K562 (cell line): ENCODE measurements around the gene FASN. TPM values are rescaled to one million over a fixed set of nuclear protein-coding genes. Genes with fewer than 3 reads are reported as not detected.

Experiments used
- ATAC-seq: fragments of 200-7000 bp; cut with Tn5 transposase; 3 replicates; pipeline ENCODE4 v1.9.1; 2020; ENCODE audit warnings: moderate library complexity
- BruUV-seq: library from RNA; stranded (reverse); fragments of 400-500 nt; replicated peaks from 2 replicates; lab custom pipeline; 2021; lab: Mats Ljungman, UMichigan
- CTCF ChIA-PET: fragments of 300-600 bp; formaldehyde crosslinking; extraction: SDS; loops from one replicate; lab custom pipeline; 2021; ENCODE audit warnings: low intra/inter-chr PET ratio; lab: Yijun Ruan, JAX
- POLR2A ChIA-PET: fragments of 300-600, 350-650 bp; sonication (Branson Sonifier 250); formaldehyde crosslinking; extraction: SDS; loops from one replicate; lab custom pipeline; 2021; ENCODE audit warnings: antibody characterized with exemption, inconsistent platforms; lab: Yijun Ruan, JAX
- DNase-seq, 4 experiments: peaks; one replicate each; pipeline versions ENCODE4 v3.0.0 to v3.0.0-alpha.2; 2011 to 2018; ENCODE audit warnings: low spot score in 3 of 4, mixed read lengths in 3 of 4; ENCODE audit errors: extremely low read depth in 1 of 4
- FAIRE-seq: peaks from 2 replicates; lab custom pipeline; 2011; peaks lifted over from hg19 to GRCh38; lab: Jason Lieb, UNC
- H2AFZ ChIP-seq: 2 replicates; pipeline ENCODE4 v1.6.0; 2011; ENCODE audit warnings: low read depth, low read length, control low read depth, inconsistent platforms
- H3K27ac ChIP-seq: fragments of 200-600 bp; 3 replicates; pipeline ENCODE4 v1.8.0; 2011; ENCODE audit warnings: low read depth, mild to moderate bottlenecking, control low read depth, inconsistent platforms, low read length, moderate library complexity, mixed read lengths; ENCODE audit errors: extremely low read depth
- H3K27me3 ChIP-seq, 2 experiments: fragments of 300-600 bp in 1 of 2; 2 replicates in 1 of 2; 3 replicates in 1 of 2; pipeline versions ENCODE4 v1.6.0 to v1.8.0; 2011; ENCODE audit warnings: inconsistent platforms in 2 of 2, low read length in 2 of 2, mild to moderate bottlenecking in 1 of 2, mixed read lengths in 1 of 2, moderate library complexity in 1 of 2; ENCODE audit not compliant: control insufficient read depth in 2 of 2, insufficient read depth in 2 of 2
- H3K36me3 ChIP-seq: fragments of 300-600 bp; 3 replicates; pipeline ENCODE4 v1.8.0; 2011; ENCODE audit warnings: mild to moderate bottlenecking, low read length, inconsistent platforms; ENCODE audit not compliant: control insufficient read depth, insufficient read depth
- H3K4me1 ChIP-seq, 2 experiments: fragments of 200-600 bp in 1 of 2; replicated peaks in 1 of 2; 2 replicates in 1 of 2; 3 replicates in 1 of 2; pipeline versions ENCODE4 v1.5.1 to v1.8.0; 2011; ENCODE audit warnings: inconsistent platforms in 2 of 2, low read length in 2 of 2, mild to moderate bottlenecking in 1 of 2, mixed read lengths in 1 of 2, moderate library complexity in 1 of 2; ENCODE audit not compliant: control insufficient read depth in 2 of 2, insufficient read depth in 2 of 2
- H3K4me2 ChIP-seq: 2 replicates; pipeline ENCODE4 v1.6.1; 2011; ENCODE audit warnings: low read length, control low read depth, inconsistent platforms, mixed read lengths; ENCODE audit not compliant: insufficient read depth
- H3K4me3 ChIP-seq: fragments of 200-600 bp; sonication (generic), shearing (Covaris generic); 2 replicates; pipeline ENCODE4 v1.5.1; 2016; ENCODE audit warnings: control low read depth, inconsistent platforms
- H3K79me2 ChIP-seq: fragments of 200-600 bp; 3 replicates; pipeline ENCODE4 v1.8.0; 2011; ENCODE audit warnings: low read length, inconsistent platforms; ENCODE audit not compliant: control insufficient read depth, insufficient read depth
- H3K9ac ChIP-seq, 2 experiments: 2 replicates each; pipeline versions ENCODE4 v1.6.0 to v1.6.1; 2011; ENCODE audit warnings: low read depth in 2 of 2, low read length in 2 of 2, control low read depth in 1 of 2, inconsistent platforms in 1 of 2, mild to moderate bottlenecking in 1 of 2, mixed read lengths in 1 of 2; ENCODE audit not compliant: insufficient read depth in 1 of 2
- H3K9me1 ChIP-seq: one replicate; pipeline ENCODE4 v1.6.0; 2011; ENCODE audit warnings: inconsistent platforms, mild to moderate bottlenecking, low read length, moderate library complexity; ENCODE audit not compliant: control insufficient read depth, insufficient read depth
- H3K9me3 ChIP-seq: replicated peaks from 2 replicates; pipeline ENCODE4 v1.5.1; 2011; ENCODE audit warnings: low read depth, low read length, inconsistent platforms; ENCODE audit not compliant: control insufficient read depth, insufficient read depth
- H4K20me1 ChIP-seq: replicated peaks from 2 replicates; pipeline ENCODE4 v1.6.1; 2011; ENCODE audit warnings: low read length, inconsistent platforms, mixed read lengths; ENCODE audit not compliant: control insufficient read depth, insufficient read depth
- NR3C1 ChIP-seq: sonication (generic); formaldehyde crosslinking; IDR thresholded peaks from 2 replicates; pipeline ENCODE4 v1.8.1; 2022; ENCODE audit warnings: missing genetic modification reagents
- PHF8 ChIP-seq: fragments of 200-600 bp; sonication (generic); IDR thresholded peaks from 2 replicates; pipeline ENCODE4 v1.6.1; 2012; ENCODE audit warnings: mixed run types, mild to moderate bottlenecking, inconsistent platforms, low read length, moderate library complexity, borderline replicate concordance
- ZFX ChIP-seq: sonication (generic); formaldehyde crosslinking; IDR thresholded peaks from 2 replicates; pipeline ENCODE4 v1.8.0; 2022; ENCODE audit warnings: mild to moderate bottlenecking, missing genetic modification reagents, moderate library complexity
- ZSCAN29 ChIP-seq: fragments of 450-650 bp; IDR thresholded peaks from 2 replicates; pipeline ENCODE4 v1.6.1; 2017
- WGBS: fragments of 100-300 bp; shearing (Covaris generic); methylation state at CpG from one replicate; pipeline ENCODE4 v1.1.6; 2016; ENCODE audit warnings: low coverage, mixed read lengths; ENCODE audit not compliant: insufficient coverage; ENCODE audit errors: missing lambda C conversion rate; 5-methylcytosine and 5-hydroxymethylcytosine counted together
- in situ Hi-C: fragments of 300-500 bp; cut with MboI; formaldehyde crosslinking; loops from 4 replicates; pipeline ENCODE4 v1.15.0; 2018; ENCODE audit warnings: inconsistent platforms, mixed read lengths
- intact Hi-C: fragments of 100-400 bp; cut with micrococcal nuclease; formaldehyde crosslinking; loops from 2 replicates; pipeline ENCODE4 v1.14.2; 2022
- polyA plus RNA-seq, 8 experiments: library from polyadenylated mRNA; depleted of rRNA in 4 of 8; stranded (reverse) in 5 of 8; unstranded in 3 of 8; fragments of >200 nt; fragmentation: Nextera tagmentation in 2 of 8; fragmentation: Illumina TruSeq in 1 of 8; extraction: Ambion mirVana in 2 of 8; extraction: Trizol in 1 of 8; gene quantifications; 2 replicates each; pipeline versions ENCODE4 v1.2.1 to v1.2.3, GENCODE V29; 2011 to 2014; ENCODE audit warnings: inconsistent platforms in 1 of 8, missing spikeins in 1 of 8
- total RNA-seq, 7 experiments: library from RNA; depleted of rRNA in 6 of 7; stranded (reverse); fragments of >200 nt in 6 of 7; fragmentation: Illumina TruSeq in 2 of 7; extraction: Trizol in 2 of 7; gene quantifications; 2 replicates each; pipeline versions ENCODE4 v1.2.1 to v1.2.3, GENCODE V29; 2011 to 2021; ENCODE audit warnings: low replicate concordance in 1 of 7
- TF ChIP-seq, protein P1 (sequence below), 2 experiments: IDR thresholded peaks; 2 replicates each; pipeline ENCODE4 v1.6.1; 2012; ENCODE audit warnings: improper control_type of control experiment in 2 of 2, low read depth in 2 of 2, low read length in 2 of 2, borderline replicate concordance in 1 of 2
- TF ChIP-seq, protein P2 (sequence below): sonication (generic); formaldehyde crosslinking; IDR thresholded peaks from 2 replicates; pipeline ENCODE4 v1.8.1; 2023; ENCODE audit warnings: mild to moderate bottlenecking, missing genetic modification reagents
- TF ChIP-seq, protein P3 (sequence below): sonication (generic); IDR thresholded peaks from 2 replicates; pipeline ENCODE4 v1.6.1; 2016
- TF ChIP-seq, protein P4 (sequence below): sonication (generic); formaldehyde crosslinking; IDR thresholded peaks from 2 replicates; pipeline ENCODE4 v1.8.0; 2022; ENCODE audit warnings: missing genetic modification reagents, mild to moderate bottlenecking, borderline replicate concordance
- TF ChIP-seq, protein P5 (sequence below): fragments of 250-450 bp; sonication (Bioruptor Pico); IDR thresholded peaks from 2 replicates; pipeline ENCODE4 v1.8.0; 2021; ENCODE audit warnings: moderate library complexity, mild to moderate bottlenecking, inconsistent platforms

FASN gene
- total and polyA plus RNA-seq, 9 of the 15 experiments (the other 6 are each of a cell fraction or from before 2014, with no cell fraction given), result 0.15 to 663 (median 49.9) TPM

DNA sequence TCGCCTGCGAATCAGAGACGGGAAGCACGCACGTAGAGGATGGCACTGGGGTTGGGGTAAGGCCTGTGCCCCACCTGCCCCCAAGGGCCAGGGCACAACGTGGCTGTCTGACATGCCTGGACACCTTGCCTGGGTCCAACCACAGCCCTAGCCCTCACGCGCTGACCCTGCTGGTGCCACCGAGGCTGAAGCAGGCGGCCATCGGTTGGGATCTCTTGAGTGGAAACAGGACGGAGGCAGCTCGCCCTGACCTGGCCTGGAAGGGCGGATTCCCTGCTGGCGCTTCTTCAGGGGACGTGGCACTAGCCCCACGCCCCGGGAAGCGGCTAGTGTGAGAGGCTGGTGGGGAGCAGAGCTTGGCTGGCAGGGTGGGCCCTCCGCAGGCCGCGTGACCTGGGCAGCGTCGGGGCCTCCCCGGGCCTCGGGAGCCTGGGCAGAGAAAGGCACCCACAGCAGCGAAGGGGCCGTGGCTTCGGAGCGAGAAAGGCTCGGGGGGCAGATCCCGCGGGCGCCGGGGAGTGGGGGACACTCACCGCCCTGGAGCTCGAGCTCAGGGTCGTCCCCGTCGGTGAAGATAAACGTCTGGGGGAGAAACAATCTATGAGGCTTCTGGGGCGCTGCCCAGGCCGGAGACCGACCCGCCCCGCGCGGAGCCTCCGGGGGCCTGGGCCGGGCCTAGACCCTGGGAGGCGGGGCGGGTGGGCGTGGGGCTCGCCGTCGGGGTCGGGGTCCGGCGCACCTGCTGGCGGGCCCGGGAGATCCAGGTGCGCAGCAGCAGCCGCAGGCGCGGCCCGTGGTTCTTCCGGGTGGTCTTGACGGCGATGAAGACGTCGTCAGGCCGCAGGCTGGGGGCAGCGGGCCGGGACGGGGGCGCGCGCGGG is 47.0 kb downstream of the FASN start:
- no TSS peak for BruUV-seq
- peaks cover 6 to 90% of the 10 kb centered on the region in 2 experiments; a peak in 3 of 5 replicates for H3K4me1 ChIP-seq
- peaks cover 68% of the 10 kb centered on the region; the same call in 2 of the 3 replicates for H3K36me3 ChIP-seq
- peaks cover 28% of the 10 kb centered on the region for H3K79me2 ChIP-seq
- CTCF ChIA-PET, result no interaction called here
- peak; percentile 30 for ATAC-seq
- H2AFZ ChIP-seq, result peak overlapping the region; percentile 44
- no peaks in the 10 kb centered on the region for H3K9me3 ChIP-seq
- H3K4me2 ChIP-seq, result peak overlapping the region; percentile 76
- H3K27me3 ChIP-seq, result no peaks in the 10 kb centered on the region
- peak in 3 of 4 experiments; percentile 49 to 84 (median 81) for DNase-seq
- H3K9ac ChIP-seq, result peak overlapping the region; percentile 78 to 97
- H3K27ac ChIP-seq, result peak overlapping the region; percentile 63; the same call in 2 of the 3 replicates
- WGBS, result 41% methylated on average over 33 of the region's 79 CpGs
- POLR2A ChIA-PET, result interaction anchor here (0.7 to 1.8 kb wide), 3 partner anchors 9 to 244 kb away, joined by 3 to 7 read pairs (median 4); no protein-coding TSS in a partner anchor
- FAIRE-seq, result no peak
- intact Hi-C loops, result no loop called here
- peak overlapping the region; percentile 98 for H3K4me3 ChIP-seq
- 0 out of 2 replicates have a peak, but pooled peaks cover 4% of the 10 kb centered on the region for H4K20me1 ChIP-seq
- peaks cover 2% of the 10 kb centered on the region for H3K9me1 ChIP-seq
- in situ Hi-C loops, result no loop called here
- TF ChIP-seq, protein P1, sequence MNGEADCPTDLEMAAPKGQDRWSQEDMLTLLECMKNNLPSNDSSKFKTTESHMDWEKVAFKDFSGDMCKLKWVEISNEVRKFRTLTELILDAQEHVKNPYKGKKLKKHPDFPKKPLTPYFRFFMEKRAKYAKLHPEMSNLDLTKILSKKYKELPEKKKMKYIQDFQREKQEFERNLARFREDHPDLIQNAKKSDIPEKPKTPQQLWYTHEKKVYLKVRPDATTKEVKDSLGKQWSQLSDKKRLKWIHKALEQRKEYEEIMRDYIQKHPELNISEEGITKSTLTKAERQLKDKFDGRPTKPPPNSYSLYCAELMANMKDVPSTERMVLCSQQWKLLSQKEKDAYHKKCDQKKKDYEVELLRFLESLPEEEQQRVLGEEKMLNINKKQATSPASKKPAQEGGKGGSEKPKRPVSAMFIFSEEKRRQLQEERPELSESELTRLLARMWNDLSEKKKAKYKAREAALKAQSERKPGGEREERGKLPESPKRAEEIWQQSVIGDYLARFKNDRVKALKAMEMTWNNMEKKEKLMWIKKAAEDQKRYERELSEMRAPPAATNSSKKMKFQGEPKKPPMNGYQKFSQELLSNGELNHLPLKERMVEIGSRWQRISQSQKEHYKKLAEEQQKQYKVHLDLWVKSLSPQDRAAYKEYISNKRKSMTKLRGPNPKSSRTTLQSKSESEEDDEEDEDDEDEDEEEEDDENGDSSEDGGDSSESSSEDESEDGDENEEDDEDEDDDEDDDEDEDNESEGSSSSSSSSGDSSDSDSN (IDR thresholded peaks at IDR 0.05; ENCODE audit: borderline replicate concordance in 1 of 2, low read depth in 2 of 2, low read length in 2 of 2), result no peak
- TF ChIP-seq, protein P2, sequence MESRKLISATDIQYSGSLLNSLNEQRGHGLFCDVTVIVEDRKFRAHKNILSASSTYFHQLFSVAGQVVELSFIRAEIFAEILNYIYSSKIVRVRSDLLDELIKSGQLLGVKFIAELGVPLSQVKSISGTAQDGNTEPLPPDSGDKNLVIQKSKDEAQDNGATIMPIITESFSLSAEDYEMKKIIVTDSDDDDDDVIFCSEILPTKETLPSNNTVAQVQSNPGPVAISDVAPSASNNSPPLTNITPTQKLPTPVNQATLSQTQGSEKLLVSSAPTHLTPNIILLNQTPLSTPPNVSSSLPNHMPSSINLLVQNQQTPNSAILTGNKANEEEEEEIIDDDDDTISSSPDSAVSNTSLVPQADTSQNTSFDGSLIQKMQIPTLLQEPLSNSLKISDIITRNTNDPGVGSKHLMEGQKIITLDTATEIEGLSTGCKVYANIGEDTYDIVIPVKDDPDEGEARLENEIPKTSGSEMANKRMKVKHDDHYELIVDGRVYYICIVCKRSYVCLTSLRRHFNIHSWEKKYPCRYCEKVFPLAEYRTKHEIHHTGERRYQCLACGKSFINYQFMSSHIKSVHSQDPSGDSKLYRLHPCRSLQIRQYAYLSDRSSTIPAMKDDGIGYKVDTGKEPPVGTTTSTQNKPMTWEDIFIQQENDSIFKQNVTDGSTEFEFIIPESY, result peak; percentile 36; the same call in 1 of the 2 replicates
- TF ChIP-seq ZSCAN29 (no peak), ZFX (CRISPR knock-in tag) (peak; percentile 61), NR3C1 (CRISPR knock-in tag) (0 out of 2 replicates have a peak, but pooled peaks have one; percentile 17), PHF8 (no peak; the same call in 1 of the 2 replicates)
- TF ChIP-seq, protein P3, sequence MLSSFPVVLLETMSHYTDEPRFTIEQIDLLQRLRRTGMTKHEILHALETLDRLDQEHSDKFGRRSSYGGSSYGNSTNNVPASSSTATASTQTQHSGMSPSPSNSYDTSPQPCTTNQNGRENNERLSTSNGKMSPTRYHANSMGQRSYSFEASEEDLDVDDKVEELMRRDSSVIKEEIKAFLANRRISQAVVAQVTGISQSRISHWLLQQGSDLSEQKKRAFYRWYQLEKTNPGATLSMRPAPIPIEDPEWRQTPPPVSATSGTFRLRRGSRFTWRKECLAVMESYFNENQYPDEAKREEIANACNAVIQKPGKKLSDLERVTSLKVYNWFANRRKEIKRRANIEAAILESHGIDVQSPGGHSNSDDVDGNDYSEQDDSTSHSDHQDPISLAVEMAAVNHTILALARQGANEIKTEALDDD, result no peak
- TF ChIP-seq, protein P4, sequence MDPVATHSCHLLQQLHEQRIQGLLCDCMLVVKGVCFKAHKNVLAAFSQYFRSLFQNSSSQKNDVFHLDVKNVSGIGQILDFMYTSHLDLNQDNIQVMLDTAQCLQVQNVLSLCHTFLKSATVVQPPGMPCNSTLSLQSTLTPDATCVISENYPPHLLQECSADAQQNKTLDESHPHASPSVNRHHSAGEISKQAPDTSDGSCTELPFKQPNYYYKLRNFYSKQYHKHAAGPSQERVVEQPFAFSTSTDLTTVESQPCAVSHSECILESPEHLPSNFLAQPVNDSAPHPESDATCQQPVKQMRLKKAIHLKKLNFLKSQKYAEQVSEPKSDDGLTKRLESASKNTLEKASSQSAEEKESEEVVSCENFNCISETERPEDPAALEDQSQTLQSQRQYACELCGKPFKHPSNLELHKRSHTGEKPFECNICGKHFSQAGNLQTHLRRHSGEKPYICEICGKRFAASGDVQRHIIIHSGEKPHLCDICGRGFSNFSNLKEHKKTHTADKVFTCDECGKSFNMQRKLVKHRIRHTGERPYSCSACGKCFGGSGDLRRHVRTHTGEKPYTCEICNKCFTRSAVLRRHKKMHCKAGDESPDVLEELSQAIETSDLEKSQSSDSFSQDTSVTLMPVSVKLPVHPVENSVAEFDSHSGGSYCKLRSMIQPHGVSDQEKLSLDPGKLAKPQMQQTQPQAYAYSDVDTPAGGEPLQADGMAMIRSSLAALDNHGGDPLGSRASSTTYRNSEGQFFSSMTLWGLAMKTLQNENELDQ, result no peak
- TF ChIP-seq, protein P5, sequence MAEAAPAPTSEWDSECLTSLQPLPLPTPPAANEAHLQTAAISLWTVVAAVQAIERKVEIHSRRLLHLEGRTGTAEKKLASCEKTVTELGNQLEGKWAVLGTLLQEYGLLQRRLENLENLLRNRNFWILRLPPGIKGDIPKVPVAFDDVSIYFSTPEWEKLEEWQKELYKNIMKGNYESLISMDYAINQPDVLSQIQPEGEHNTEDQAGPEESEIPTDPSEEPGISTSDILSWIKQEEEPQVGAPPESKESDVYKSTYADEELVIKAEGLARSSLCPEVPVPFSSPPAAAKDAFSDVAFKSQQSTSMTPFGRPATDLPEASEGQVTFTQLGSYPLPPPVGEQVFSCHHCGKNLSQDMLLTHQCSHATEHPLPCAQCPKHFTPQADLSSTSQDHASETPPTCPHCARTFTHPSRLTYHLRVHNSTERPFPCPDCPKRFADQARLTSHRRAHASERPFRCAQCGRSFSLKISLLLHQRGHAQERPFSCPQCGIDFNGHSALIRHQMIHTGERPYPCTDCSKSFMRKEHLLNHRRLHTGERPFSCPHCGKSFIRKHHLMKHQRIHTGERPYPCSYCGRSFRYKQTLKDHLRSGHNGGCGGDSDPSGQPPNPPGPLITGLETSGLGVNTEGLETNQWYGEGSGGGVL (CRISPR knock-in tag), result no peak
